ACC112 (cell line): ENCODE measurements around the gene DLX1.

ENCODE experiments used
- H2AFZ ChIP-seq: fragments of 200-600 bp; sonication (generic); one replicate; pipeline ENCODE4 v1.6.0; 2017; ENCODE audit warnings: antibody characterized with exemption, low read length; ENCODE audit not compliant: unreplicated experiment
- H3K27ac ChIP-seq: fragments of 200-600 bp; sonication (generic); 2 replicates; pipeline ENCODE4 v1.5.1; 2014; ENCODE audit warnings: low read depth, mild to moderate bottlenecking, antibody characterized with exemption, low read length, moderate library complexity
- H3K27me3 ChIP-seq: fragments of 200-600 bp; sonication (generic); 2 replicates; pipeline ENCODE4 v1.6.1; 2014; ENCODE audit warnings: mild to moderate bottlenecking, antibody characterized with exemption, low read length, moderate library complexity, mixed read lengths; ENCODE audit not compliant: insufficient read depth
- H3K36me3 ChIP-seq: fragments of 200-600 bp; sonication (generic); 2 replicates; pipeline ENCODE4 v1.6.1; 2016; ENCODE audit warnings: mild to moderate bottlenecking, antibody characterized with exemption, low read length, moderate library complexity, mixed read lengths; ENCODE audit not compliant: insufficient read depth
- H3K4me1 ChIP-seq: fragments of 200-600 bp; sonication (generic); one replicate; pipeline ENCODE4 v1.6.1; 2016; ENCODE audit warnings: low read length, mixed read lengths; ENCODE audit not compliant: insufficient read depth, unreplicated experiment, control insufficient read depth
- H3K4me3 ChIP-seq: fragments of 200-600 bp; sonication (generic); 2 replicates; pipeline ENCODE4 v1.5.1; 2014; ENCODE audit warnings: mild to moderate bottlenecking, low read depth, low read length
- H3K79me2 ChIP-seq: fragments of 200-600 bp; sonication (generic); one replicate; pipeline ENCODE4 v1.6.0; 2016; ENCODE audit warnings: low read length; ENCODE audit not compliant: control insufficient read depth, unreplicated experiment, insufficient read depth

DLX1 gene

DNA sequence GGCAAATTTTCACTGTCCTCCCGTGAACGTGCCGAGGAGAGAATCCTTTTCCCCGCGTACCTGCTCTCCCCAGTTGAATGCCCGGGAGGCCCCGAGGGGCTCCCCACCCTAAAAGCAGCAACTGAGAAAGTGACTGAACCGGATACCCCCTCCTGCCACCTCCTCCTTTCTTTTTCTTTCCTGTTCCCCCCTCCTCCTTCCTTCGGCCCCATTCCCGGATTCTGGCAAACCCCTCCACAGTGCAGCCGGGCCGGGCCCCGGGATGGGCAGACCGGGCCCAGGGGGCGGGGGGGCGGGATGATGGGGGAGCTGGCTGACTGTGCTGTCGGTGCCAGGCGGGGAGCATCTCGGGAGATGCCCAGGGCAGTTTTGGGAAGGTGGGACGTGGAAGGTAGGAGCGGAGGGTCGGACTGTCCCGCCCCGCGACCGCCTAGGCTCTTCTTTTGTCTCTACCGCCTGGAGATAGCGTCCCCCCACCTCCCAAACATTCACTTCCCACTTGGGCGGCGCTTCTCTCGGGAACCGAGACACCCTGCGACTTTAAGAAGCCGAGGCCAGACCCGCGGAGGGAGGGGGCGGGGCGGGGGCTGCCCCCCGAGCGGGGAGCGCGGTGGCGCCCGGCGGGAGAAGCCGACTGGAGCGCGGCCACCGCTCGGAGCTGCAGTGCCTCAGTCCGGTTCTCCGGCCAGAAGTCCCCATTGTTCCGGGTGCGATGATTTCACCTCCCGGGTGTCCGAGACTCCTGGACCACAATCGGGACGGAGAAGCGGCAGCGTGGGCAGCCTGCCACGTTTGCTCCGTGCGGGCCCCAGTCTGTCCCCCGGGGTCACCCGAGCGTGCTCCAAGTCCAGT is 9.2 kb downstream of the DLX1 start:
- H3K36me3 ChIP-seq = no peaks in the 10 kb centered on the region
- peak overlapping the region; percentile 96 for H3K27ac ChIP-seq
- H2AFZ ChIP-seq = peak overlapping the region; percentile 37
- peaks cover 18% of the 10 kb centered on the region for H3K4me1 ChIP-seq
- H3K79me2 ChIP-seq = no peaks in the 10 kb centered on the region
- H3K4me3 ChIP-seq = peak overlapping the region; percentile 83
- no peaks in the 10 kb centered on the region for H3K27me3 ChIP-seq

- Histone ChIP-seq H3K27ac (peak overlapping the region; percentile 96), H2AFZ (peak overlapping the region; percentile 42), H3K79me2 (peaks cover 3% of the 10 kb centered on the region), H3K27me3 (no peaks in the 10 kb centered on the region), H3K4me1 (peaks cover 26% of the 10 kb centered on the region), H3K4me3 (peak overlapping the region; percentile 83), H3K36me3 (no peaks in the 10 kb centered on the region)
Measured at GRCh38 chr2:172095146-172095904, 10.0 kb downstream of the DLX1 start.

DNA sequence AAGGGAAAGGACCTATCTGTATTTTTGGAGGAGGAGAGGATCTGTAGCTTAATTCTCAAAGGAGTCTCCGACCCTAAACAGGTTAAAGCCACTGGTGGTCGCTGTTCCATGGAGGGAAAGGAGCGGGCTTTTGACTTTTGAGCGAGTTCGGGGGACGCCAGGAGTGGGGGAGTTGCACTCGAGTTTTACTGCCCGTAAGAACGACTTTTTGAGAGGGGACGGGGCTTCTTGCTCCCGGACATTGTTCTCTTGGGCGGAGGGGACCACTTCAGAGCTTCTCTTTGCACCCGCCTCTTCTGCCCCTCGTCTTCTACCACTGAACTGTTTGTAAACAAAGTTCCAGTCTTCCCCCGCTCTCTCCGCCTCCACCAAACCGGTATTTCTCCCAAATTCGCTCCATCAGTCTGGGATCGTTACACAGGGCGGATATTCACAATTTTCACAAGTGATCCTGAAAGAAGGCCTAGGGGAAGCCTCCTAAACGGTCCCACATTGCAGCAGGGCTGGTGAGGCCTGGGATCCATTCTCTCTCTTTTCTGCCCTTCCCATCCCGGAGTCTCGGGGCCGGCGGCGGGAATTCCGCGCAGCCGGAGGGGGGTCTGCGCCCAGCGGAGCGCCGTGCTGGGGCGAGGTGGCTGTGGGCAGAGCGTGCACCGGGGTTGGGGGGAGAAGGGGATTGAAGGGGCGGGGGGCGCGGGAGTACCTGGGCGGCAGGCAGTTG is 10.8 kb downstream of the DLX1 start:
- peaks cover 28% of the 10 kb centered on the region for H3K4me1 ChIP-seq
- no peaks in the 10 kb centered on the region for H3K27me3 ChIP-seq
- peak overlapping the region; percentile 42 for H2AFZ ChIP-seq
- H3K4me3 ChIP-seq = peak overlapping the region; percentile 83
- H3K27ac ChIP-seq = peak overlapping the region; percentile 96
- peaks cover 10% of the 10 kb centered on the region for H3K79me2 ChIP-seq
- H3K36me3 ChIP-seq = no peaks in the 10 kb centered on the region

GRCh38 chr2:172096626-172097547 is 11.6 kb downstream of the DLX1 start:
- Histone ChIP-seq H3K79me2 (peaks cover 16% of the 10 kb centered on the region), H3K4me1 (peaks cover 28% of the 10 kb centered on the region), H3K36me3 (no peaks in the 10 kb centered on the region), H3K4me3 (peak overlapping the region; percentile 83), H2AFZ (peak overlapping the region; percentile 47), H3K27me3 (no peaks in the 10 kb centered on the region), H3K27ac (peak overlapping the region; percentile 96)

DNA sequence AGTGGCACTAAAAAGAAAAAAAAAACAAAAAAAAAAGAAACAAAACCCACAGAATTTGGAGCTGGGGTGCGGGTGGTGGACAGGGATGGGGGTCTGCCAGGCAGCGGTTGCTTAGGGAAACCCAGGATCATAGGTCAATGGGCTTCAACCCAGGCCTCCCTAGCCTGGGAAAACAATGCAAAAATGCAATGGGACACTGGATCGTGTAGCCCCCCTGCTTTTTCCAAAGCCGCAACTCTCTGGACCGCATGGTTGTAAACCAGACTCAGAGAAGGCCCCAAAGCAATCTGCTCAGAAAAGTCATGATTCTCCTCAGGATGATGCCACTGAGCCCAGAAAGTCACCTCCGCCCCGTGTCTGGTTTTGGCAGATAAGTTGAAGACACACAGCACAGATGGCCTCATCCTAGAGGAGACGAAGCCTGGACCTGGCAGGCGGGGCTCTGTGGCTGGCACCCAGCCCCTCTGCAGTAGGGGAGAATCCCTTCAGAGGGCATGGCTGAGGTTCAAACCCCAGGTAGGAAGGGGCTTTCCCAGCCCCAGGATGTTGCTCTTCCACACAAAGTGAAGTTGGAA is 12.3 kb downstream of the DLX1 start:
- H2AFZ ChIP-seq = no peak overlapping the region
- H3K79me2 ChIP-seq = peaks cover 16% of the 10 kb centered on the region
- H3K4me1 ChIP-seq = peaks cover 28% of the 10 kb centered on the region
- no peaks in the 10 kb centered on the region for H3K27me3 ChIP-seq
- peak overlapping the region; percentile 96 for H3K27ac ChIP-seq
- no peaks in the 10 kb centered on the region for H3K36me3 ChIP-seq
- peak overlapping the region; percentile 83 for H3K4me3 ChIP-seq

GRCh38 chr2:172098287-172098649 is 13.0 kb downstream of the DLX1 start:
- no peaks in the 10 kb centered on the region for H3K27me3 ChIP-seq
- peaks cover 16% of the 10 kb centered on the region for H3K79me2 ChIP-seq
- peak overlapping the region; percentile 96 for H3K27ac ChIP-seq
- no peak overlapping the region for H2AFZ ChIP-seq
- H3K4me1 ChIP-seq = peaks cover 28% of the 10 kb centered on the region
- H3K4me3 ChIP-seq = peak overlapping the region; percentile 88
- H3K36me3 ChIP-seq = no peaks in the 10 kb centered on the region

- H3K27ac ChIP-seq = peak overlapping the region; percentile 96
- no peaks in the 10 kb centered on the region for H3K27me3 ChIP-seq
- H3K4me3 ChIP-seq = peak overlapping the region; percentile 88
- no peak overlapping the region for H2AFZ ChIP-seq
- no peaks in the 10 kb centered on the region for H3K36me3 ChIP-seq
- H3K79me2 ChIP-seq = peaks cover 16% of the 10 kb centered on the region
- H3K4me1 ChIP-seq = peaks cover 28% of the 10 kb centered on the region
Measured at GRCh38 chr2:172098650-172099471, 13.6 kb downstream of the DLX1 start.

- H2AFZ ChIP-seq = no peak overlapping the region
Measured at GRCh38 chr2:172099472-172100079, 14.3 kb downstream of the DLX1 start.

More at GRCh38 chr2:172099472-172100079, 14.3 kb downstream of the DLX1 start:
- H3K4me3 ChIP-seq = peak overlapping the region; percentile 88
- peaks cover 28% of the 10 kb centered on the region for H3K4me1 ChIP-seq
- peaks cover 16% of the 10 kb centered on the region for H3K79me2 ChIP-seq
- no peaks in the 10 kb centered on the region for H3K27me3 ChIP-seq
- peak overlapping the region; percentile 96 for H3K27ac ChIP-seq
- H3K36me3 ChIP-seq = no peaks in the 10 kb centered on the region
